HEK293 (cell line): Measurements from ENCODE around the gene PPARA.

ENCODE experiments used
- CTCF ChIA-PET: fragments of 350-600 bp; formaldehyde crosslinking; extraction: SDS; loops from one replicate; lab custom pipeline; 2021; ENCODE audit warnings: antibody characterized with exemption; lab: Yijun Ruan, JAX
- POLR2A ChIA-PET: fragments of 300-600 bp; formaldehyde crosslinking; extraction: SDS; loops from one replicate; lab custom pipeline; 2020; ENCODE audit warnings: antibody characterized with exemption, inconsistent platforms; lab: Yijun Ruan, JAX
- H3K27ac ChIP-seq: fragments of 200-500 bp; sonication (Bioruptor generic); 2 replicates; pipeline ENCODE4 v1.5.1; 2014; ENCODE audit warnings: low read depth, low read length, control low read depth, inconsistent platforms; ENCODE audit errors: extremely low read depth
- H3K36me3 ChIP-seq, 2 experiments: fragments of 200-500 bp in 1 of 2; sonication (Bioruptor generic) in 1 of 2; 1 replicate in 1 of 2; 2 replicates in 1 of 2; pipeline ENCODE4 v1.5.1; 2014 to 2017; ENCODE audit warnings: inconsistent platforms in 2 of 2, low read length in 2 of 2; ENCODE audit not compliant: control insufficient read depth in 2 of 2, insufficient read depth in 1 of 2
- H3K4me1 ChIP-seq: fragments of 200-500 bp; sonication (Bioruptor generic); 2 replicates; pipeline ENCODE4 v1.5.1; 2014; ENCODE audit warnings: mild to moderate bottlenecking, low read length, inconsistent platforms; ENCODE audit not compliant: control insufficient read depth, insufficient read depth
- H3K4me3 ChIP-seq: 2 replicates; pipeline ENCODE4 v1.5.1; 2011; ENCODE audit warnings: low read depth, mild to moderate bottlenecking, control low read depth, low read length, moderate library complexity
- H3K9me3 ChIP-seq: fragments of 200-500 bp; sonication (Bioruptor generic); 2 replicates; pipeline ENCODE4 v1.5.1; 2014; ENCODE audit warnings: low read depth, low read length, inconsistent platforms; ENCODE audit not compliant: control insufficient read depth, insufficient read depth
- GLI2 ChIP-seq: fragments of 450-650 bp; formaldehyde crosslinking; IDR thresholded peaks from 2 replicates; pipeline ENCODE4; 2017; ENCODE audit warnings: missing biosample characterization, missing genetic modification characterization, low read depth, borderline replicate concordance
- MEIS1 ChIP-seq: sonication (generic); formaldehyde crosslinking; IDR thresholded peaks from 2 replicates; pipeline ENCODE4 v1.8.1; 2022; ENCODE audit warnings: missing genetic modification reagents, mild to moderate bottlenecking, borderline replicate concordance
- MYNN ChIP-seq: fragments of 450-650 bp; formaldehyde crosslinking; IDR thresholded peaks from 2 replicates; pipeline ENCODE4 v1.5.1; 2016; ENCODE audit warnings: missing biosample characterization, missing genetic modification characterization, borderline replicate concordance
- SP2 ChIP-seq: fragments of 450-650 bp; formaldehyde crosslinking; IDR thresholded peaks from 2 replicates; pipeline ENCODE4 v1.5.1; 2016; ENCODE audit warnings: missing biosample characterization, missing genetic modification characterization
- ZBTB1 ChIP-seq: fragments of 450-650 bp; formaldehyde crosslinking; IDR thresholded peaks from 2 replicates; pipeline ENCODE4 v1.5.1; 2016; ENCODE audit warnings: missing biosample characterization, missing genetic modification characterization
- ZBTB20 ChIP-seq: fragments of 450-650 bp; formaldehyde crosslinking; IDR thresholded peaks from 2 replicates; pipeline ENCODE4 v1.5.1; 2016; ENCODE audit warnings: missing biosample characterization, missing genetic modification characterization
- ZBTB48 ChIP-seq: fragments of 450-650 bp; formaldehyde crosslinking; IDR thresholded peaks from 2 replicates; pipeline ENCODE4 v1.5.1; 2016; ENCODE audit warnings: missing biosample characterization, missing genetic modification characterization
- ZFHX2 ChIP-seq: fragments of 450-650 bp; formaldehyde crosslinking; conservative IDR thresholded peaks from 2 replicates; pipeline ENCODE4 v1.5.1; 2016; ENCODE audit warnings: missing biosample characterization, missing genetic modification characterization
- ZNF155 ChIP-seq: fragments of 450-650 bp; formaldehyde crosslinking; IDR thresholded peaks from 2 replicates; pipeline ENCODE4 v1.5.1; 2016; ENCODE audit warnings: missing biosample characterization, missing genetic modification characterization
- ZNF266 ChIP-seq: fragments of 450-650 bp; formaldehyde crosslinking; IDR thresholded peaks from 2 replicates; pipeline ENCODE4 v1.5.1; 2016; ENCODE audit warnings: missing biosample characterization, missing genetic modification characterization, low read depth
- ZNF354C ChIP-seq: fragments of 450-650 bp; formaldehyde crosslinking; IDR thresholded peaks from 2 replicates; pipeline ENCODE4 v1.5.1; 2016; ENCODE audit warnings: missing biosample characterization, missing genetic modification characterization, low read depth, borderline replicate concordance
- ZNF362 ChIP-seq: fragments of 450-650 bp; formaldehyde crosslinking; IDR thresholded peaks from 2 replicates; pipeline ENCODE4 v1.5.1; 2016; ENCODE audit warnings: missing biosample characterization, missing genetic modification characterization
- ZNF391 ChIP-seq: fragments of 450-650 bp; formaldehyde crosslinking; IDR thresholded peaks from 2 replicates; pipeline ENCODE4 v1.5.1; 2016; ENCODE audit warnings: low read depth, missing biosample characterization, missing genetic modification characterization, borderline replicate concordance
- ZNF404 ChIP-seq: fragments of 450-650 bp; formaldehyde crosslinking; IDR thresholded peaks from 2 replicates; pipeline ENCODE4 v1.5.1; 2017; ENCODE audit warnings: missing biosample characterization, missing genetic modification characterization
- ZNF423 ChIP-seq: fragments of 450-650 bp; formaldehyde crosslinking; IDR thresholded peaks from 2 replicates; pipeline ENCODE4 v1.5.1; 2016; ENCODE audit warnings: missing biosample characterization, missing genetic modification characterization
- ZNF513 ChIP-seq: fragments of 450-650 bp; IDR thresholded peaks from 2 replicates; pipeline ENCODE4 v1.5.1; 2018; ENCODE audit warnings: missing biosample characterization, missing genetic modification characterization
- ZNF658 ChIP-seq: fragments of 450-650 bp; formaldehyde crosslinking; IDR thresholded peaks from 2 replicates; pipeline ENCODE4; 2016; ENCODE audit warnings: missing biosample characterization, missing genetic modification characterization
- ZNF664 ChIP-seq: fragments of 450-650 bp; formaldehyde crosslinking; IDR thresholded peaks from 2 replicates; pipeline ENCODE4 v1.5.1; 2016; ENCODE audit warnings: missing biosample characterization, missing genetic modification characterization
- ZNF791 ChIP-seq: fragments of 450-650 bp; formaldehyde crosslinking; IDR thresholded peaks from 2 replicates; pipeline ENCODE4 v1.5.1; 2016; ENCODE audit warnings: missing biosample characterization, missing genetic modification characterization
- ZXDB ChIP-seq: fragments of 450-650 bp; formaldehyde crosslinking; IDR thresholded peaks from 2 replicates; pipeline ENCODE4 v1.5.1; 2016; ENCODE audit warnings: missing biosample characterization, missing genetic modification characterization
- TF ChIP-seq, protein P1 (sequence below): fragments of 450-650 bp; formaldehyde crosslinking; IDR thresholded peaks from 2 replicates; pipeline ENCODE4 v1.5.1; 2016; ENCODE audit warnings: missing biosample characterization, missing genetic modification characterization
- TF ChIP-seq, protein P2 (sequence below): fragments of 450-650 bp; IDR thresholded peaks from 2 replicates; pipeline ENCODE4 v1.5.1; 2018; ENCODE audit warnings: missing biosample characterization, mild to moderate bottlenecking, missing genetic modification characterization

Gene PPARA

DNA sequence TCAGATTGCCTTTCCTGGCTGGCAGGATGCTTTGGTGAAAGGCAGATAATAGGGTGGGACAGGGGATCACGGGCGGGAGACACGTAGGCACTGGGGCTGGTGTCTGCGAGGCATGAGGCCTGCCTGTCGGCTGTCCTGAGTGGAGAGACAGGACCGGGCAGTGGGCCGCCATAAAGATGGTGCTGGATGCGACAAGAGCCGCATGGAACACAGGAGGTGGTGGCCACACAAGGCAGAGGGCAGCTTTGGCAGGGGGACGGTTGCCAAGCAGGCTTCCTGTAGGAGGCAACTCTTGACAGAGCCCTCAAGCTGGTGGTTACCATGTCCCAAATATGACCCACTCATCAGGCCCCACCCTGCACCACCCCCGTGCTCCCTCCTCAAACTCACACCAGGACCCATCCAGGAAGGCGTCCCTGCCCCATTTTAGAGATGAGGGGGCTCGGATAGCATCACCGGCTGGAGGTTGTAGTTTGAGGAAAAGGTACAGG lies 4.9 kb upstream of the PPARA start:
- CTCF ChIA-PET: interaction anchor here (0.6 to 2.2 kb wide), 3 partner anchors 8 to 150 kb away, joined by 3 to 7 read pairs (median 6); no protein-coding TSS in a partner anchor
- Histone ChIP-seq H3K4me3 (no peak overlapping the region), H3K36me3 (no peaks in the 10 kb centered on the region), H3K9me3 (no peaks in the 10 kb centered on the region), H3K4me1 (no peaks in the 10 kb centered on the region), H3K27ac (no peak overlapping the region)
- POLR2A ChIA-PET: no interaction called here
- TF ChIP-seq ZFHX2: no peak
- TF ChIP-seq ZNF664 (tag by site-specific recombination): no peak
- no peak for TF ChIP-seq ZNF354C (tag by site-specific recombination)
- TF ChIP-seq SP2: no peak
- no peak for TF ChIP-seq ZBTB1
- no peak for TF ChIP-seq GLI2
- TF ChIP-seq, protein P1, sequence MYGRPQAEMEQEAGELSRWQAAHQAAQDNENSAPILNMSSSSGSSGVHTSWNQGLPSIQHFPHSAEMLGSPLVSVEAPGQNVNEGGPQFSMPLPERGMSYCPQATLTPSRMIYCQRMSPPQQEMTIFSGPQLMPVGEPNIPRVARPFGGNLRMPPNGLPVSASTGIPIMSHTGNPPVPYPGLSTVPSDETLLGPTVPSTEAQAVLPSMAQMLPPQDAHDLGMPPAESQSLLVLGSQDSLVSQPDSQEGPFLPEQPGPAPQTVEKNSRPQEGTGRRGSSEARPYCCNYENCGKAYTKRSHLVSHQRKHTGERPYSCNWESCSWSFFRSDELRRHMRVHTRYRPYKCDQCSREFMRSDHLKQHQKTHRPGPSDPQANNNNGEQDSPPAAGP (tag by site-specific recombination): no peak
- no peak for TF ChIP-seq ZBTB20
- TF ChIP-seq MEIS1 (CRISPR knock-in tag): no peak
- TF ChIP-seq ZBTB48 (tag by site-specific recombination): no peak
- TF ChIP-seq ZNF423 (tag by site-specific recombination): no peak
- TF ChIP-seq ZNF658 (tag by site-specific recombination): no peak
- no peak for TF ChIP-seq ZNF155 (tag by site-specific recombination)
- no peak for TF ChIP-seq ZNF362 (tag by site-specific recombination)
- TF ChIP-seq, protein P2, sequence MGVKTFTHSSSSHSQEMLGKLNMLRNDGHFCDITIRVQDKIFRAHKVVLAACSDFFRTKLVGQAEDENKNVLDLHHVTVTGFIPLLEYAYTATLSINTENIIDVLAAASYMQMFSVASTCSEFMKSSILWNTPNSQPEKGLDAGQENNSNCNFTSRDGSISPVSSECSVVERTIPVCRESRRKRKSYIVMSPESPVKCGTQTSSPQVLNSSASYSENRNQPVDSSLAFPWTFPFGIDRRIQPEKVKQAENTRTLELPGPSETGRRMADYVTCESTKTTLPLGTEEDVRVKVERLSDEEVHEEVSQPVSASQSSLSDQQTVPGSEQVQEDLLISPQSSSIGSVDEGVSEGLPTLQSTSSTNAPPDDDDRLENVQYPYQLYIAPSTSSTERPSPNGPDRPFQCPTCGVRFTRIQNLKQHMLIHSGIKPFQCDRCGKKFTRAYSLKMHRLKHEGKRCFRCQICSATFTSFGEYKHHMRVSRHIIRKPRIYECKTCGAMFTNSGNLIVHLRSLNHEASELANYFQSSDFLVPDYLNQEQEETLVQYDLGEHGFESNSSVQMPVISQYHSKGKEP (tag by site-specific recombination): no peak
- TF ChIP-seq ZXDB (tag by site-specific recombination): no peak
- no peak for TF ChIP-seq MYNN (tag by site-specific recombination)

GRCh38 chr22:46145896-46146295 lies 4.4 kb upstream of the PPARA start:
- Histone ChIP-seq H3K27ac (no peak overlapping the region), H3K9me3 (no peaks in the 10 kb centered on the region), H3K36me3 (no peaks in the 10 kb centered on the region), H3K4me1 (no peaks in the 10 kb centered on the region), H3K4me3 (no peak overlapping the region)
- POLR2A ChIA-PET: no interaction called here
- CTCF ChIA-PET: interaction anchor here (1.9 to 2.2 kb wide), 2 partner anchors 23 to 151 kb away, joined by 6 to 7 read pairs; no protein-coding TSS in a partner anchor
- TF ChIP-seq ZNF513 (no peak), ZNF404 (tag by site-specific recombination) (no peak), ZNF791 (tag by site-specific recombination) (no peak), ZNF391 (tag by site-specific recombination) (no peak), ZNF266 (tag by site-specific recombination) (no peak)
